OCI-M2 (cell line): ENCODE results near the gene SVIL.
"Not testable (repeated sequence)": the region's sequence is repeated elsewhere in the genome, so short reads cannot be mapped to it uniquely, and the experiment has no call there.

Experiments
- DNase-seq: peaks from one replicate; lab custom pipeline; 2025; ENCODE audit not compliant: unreplicated experiment; lab: John Stamatoyannopoulos, UW

Gene SVIL

GRCh38 chr10:29470355-29470705 lies 164.4 kb downstream of the SVIL start:
- no peak for DNase-seq

GRCh38 chr10:29469481-29470354 lies 165.1 kb downstream of the SVIL start:
- DNase-seq = no peak

DNA sequence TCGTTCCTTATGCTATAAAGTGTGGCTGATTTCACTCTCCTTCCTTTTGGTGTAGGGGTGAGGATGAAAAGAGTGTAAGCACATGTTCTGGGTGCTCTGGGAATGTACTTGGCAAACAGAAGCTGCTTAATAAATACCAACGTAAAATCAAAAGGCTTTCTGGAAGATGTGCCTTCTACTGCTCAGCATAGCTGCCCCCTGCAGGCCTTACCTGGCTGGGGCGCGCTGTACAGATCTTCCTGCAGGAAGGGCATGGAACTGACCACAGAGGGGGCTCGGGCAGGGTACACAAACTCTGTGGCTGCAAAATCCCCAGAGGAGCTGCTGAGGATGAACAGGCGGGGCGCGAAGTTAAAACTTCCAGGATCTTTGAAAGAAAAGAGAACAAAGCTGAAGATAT lies 169.4 kb downstream of the SVIL start:
- DNase-seq = no peak

DNA sequence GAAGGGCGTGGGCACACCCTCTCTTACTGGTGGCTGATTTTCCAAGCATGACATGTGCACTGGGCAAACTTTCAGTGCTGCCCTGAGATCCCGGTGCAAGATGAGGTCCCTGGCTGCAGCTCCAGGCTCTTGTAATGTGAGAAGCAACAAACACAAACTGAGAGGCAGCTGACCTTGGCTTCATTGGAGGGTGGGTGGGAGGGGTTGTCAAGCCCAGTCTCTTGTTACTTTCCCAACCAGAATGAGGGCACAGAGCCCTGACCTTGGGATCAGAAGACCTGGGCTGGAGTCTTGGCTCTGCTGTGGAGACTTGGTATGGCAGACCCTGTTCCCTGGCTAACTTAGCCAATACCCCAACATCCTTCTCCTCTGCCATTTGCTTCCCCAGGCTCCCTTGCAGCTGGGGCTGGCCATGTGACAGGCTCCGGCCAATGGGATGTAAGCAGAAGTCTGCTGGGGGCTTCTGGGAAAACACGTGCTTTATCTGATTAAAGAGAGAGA lies 170.1 kb downstream of the SVIL start:
- not testable (repeated sequence) for DNase-seq

DNA sequence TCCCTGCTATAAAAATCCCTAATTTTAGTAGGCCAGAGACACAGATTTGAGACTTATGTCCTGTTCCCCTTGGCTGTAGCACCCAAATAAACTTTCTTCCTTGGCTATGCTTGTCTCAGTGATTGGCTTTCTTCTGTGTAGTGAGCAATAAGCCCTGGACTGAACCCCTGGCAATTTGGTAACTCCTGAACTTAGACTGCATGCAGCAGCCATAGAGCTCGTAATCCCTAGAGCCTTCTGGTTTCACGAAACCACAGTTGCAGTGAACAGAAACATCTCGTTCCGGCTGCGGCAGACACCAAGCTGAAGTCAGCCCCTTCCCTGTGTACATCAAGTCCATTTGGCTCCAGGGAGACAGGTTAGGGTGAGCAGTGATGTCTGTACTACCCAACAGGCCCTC lies 173.7 kb downstream of the SVIL start:
- no peak for DNase-seq

- not testable (repeated sequence) for DNase-seq
Measured at GRCh38 chr10:29458190-29458589, 176.6 kb downstream of the SVIL start.

DNA sequence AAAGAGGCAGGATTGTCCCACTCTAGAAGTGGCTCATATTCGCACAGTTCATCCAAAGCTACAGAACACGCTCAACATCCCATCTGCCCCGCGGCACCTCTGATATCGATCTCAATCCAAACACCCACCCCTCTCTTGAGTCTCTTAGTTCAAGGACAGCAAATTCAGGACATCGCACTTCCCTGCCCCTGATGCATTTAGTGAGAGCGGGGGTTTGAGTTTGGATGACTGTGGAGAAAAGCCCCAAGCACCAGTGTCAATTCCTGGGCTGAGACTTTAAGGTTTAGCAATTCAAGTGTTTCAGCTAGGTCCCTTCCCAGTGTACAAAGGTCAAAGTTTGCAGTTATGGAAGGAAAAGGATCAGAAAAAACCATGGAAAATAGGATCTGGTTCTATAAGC lies 179.7 kb downstream of the SVIL start:
- DNase-seq = no peak

GRCh38 chr10:29454250-29454649 lies 180.5 kb downstream of the SVIL start:
- no peak for DNase-seq

DNA sequence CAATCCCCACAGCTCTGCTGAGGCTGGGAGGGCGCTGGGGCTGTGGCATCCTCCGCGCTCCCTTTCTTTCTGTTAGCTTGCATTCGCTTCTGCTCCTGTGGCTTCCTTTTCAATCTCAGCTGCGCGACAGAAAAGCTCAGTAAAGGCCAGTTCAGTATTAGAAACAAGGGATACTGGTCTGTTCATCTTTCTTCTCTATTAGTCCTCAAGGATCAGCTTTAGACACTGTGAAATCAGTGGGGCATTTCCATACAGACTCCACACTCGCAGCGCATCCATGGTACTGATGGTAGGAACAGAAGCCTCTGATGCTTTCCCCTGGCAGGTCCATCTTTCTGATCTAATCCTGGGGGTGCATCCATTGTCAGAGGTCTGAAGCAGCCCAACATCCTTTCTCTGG lies 182.2 kb downstream of the SVIL start:
- no peak for DNase-seq

DNA sequence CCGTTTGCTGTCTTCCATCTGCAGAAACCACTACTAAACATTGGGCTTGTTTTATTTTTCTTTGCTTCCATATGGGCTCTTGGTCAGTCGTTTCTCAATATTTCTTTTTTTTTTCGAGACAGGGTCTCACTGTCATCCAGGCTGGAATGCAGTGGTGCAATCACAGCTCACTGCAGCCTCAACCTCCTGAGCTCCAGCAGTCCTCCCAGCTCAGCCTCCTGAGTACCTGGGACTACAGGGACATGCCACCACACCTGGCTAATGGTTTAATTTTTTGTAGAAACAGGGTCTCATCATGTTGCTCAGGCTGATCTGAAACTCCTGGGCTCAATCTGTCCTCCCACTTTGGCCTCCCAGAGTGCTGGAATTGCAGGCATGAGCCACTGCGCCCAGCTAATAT lies 182.8 kb downstream of the SVIL start:
- DNase-seq = no peak

DNA sequence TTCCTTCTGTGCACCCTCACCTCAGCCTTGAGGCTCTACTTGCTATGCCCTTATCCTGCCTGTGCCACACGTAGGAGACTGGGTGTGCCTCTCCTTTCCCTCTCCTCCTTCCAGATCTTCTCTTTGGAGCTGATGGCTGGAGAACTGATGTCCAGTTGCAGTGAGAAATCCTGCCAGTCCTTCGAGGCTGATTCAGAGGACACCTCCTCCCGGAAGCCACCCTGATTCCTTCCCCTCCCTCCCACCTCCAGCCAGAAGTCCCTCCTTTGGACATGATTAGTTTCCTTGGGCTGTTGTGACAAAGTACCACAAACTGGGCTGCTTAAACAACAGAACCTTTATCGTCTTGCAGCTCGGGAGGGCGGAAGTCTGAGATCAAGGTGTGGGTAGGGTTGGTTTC lies 184.4 kb downstream of the SVIL start:
- DNase-seq = no peak

DNA sequence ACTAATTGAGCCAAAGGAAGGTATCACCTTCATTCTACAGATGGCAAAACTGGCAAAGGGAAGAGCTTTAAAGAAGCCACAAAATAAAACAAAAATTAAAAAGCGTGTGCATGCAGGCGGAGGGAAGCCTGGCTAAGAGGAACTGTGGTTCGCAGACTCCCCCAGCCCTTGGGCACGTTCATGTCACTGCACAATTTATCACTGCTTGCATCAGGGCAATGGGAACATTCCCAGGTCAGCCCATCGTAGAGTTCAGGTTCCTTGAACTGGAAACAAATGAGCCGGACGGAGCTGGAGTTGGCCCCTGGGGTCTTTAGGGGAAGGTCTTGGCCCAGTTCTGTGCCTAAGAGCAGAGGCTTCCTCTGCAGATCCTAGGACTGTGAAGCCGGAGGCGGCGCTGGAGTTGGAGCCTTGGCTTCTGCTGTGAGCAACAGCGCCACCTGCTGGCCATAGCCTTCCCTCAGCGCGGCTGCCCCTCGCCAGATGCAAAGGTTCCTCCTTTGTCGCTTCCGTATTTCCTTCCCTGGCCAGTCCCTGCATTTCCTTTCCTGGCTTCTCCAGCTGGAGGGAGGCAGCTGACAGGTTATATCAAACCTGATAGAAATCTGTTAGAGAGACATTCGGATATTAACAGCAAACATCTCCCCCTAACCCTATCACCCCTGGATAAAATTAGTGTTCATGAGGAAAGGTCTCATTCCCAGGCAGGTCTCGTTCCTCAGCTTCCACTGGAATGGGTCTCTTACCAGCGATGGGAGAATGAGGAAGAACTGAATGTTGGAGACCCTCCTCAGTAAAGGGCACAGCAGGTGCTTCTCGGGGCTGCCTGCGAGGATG lies 185.8 kb downstream of the SVIL start:
- DNase-seq = not testable (repeated sequence)

DNA sequence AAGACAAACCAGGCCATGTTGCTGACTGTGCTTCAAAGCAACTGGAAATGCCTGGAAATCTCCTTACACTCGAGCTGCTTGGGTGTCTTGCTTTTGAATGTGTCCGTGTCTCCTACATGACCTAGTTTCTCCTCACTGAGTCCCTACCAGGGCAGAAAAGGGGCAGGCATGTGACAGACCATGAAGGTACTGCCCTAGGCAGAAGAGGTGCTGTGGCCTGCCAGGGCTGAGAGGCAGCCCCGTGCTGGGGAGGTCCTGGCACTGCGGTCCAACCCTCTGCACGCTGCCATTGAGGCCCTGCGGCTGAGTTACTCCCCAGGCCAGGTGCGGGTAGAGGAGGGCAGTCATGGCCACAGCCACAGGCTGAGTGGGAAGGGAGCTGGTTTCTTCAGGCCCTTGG lies 186.6 kb downstream of the SVIL start:
- no peak for DNase-seq

DNA sequence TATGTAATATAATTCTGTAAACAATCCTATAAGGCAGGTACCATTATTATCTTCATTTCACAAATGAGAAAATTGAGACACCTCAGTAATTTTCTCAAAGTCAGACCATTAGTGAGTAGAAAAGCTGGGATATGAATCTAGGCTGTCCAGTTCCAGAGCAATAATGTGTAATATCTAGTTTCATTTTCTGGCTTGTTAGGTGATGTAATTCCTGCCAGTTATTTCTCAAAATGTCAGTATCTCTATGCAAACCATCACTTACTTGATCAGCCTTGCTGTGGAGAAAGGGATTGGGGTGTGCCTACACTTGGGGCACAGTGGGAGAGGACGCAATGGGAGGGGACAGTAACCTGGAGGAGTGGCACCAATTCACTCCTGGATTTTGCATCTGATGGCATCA lies 188.4 kb downstream of the SVIL start:
- DNase-seq = no peak

DNA sequence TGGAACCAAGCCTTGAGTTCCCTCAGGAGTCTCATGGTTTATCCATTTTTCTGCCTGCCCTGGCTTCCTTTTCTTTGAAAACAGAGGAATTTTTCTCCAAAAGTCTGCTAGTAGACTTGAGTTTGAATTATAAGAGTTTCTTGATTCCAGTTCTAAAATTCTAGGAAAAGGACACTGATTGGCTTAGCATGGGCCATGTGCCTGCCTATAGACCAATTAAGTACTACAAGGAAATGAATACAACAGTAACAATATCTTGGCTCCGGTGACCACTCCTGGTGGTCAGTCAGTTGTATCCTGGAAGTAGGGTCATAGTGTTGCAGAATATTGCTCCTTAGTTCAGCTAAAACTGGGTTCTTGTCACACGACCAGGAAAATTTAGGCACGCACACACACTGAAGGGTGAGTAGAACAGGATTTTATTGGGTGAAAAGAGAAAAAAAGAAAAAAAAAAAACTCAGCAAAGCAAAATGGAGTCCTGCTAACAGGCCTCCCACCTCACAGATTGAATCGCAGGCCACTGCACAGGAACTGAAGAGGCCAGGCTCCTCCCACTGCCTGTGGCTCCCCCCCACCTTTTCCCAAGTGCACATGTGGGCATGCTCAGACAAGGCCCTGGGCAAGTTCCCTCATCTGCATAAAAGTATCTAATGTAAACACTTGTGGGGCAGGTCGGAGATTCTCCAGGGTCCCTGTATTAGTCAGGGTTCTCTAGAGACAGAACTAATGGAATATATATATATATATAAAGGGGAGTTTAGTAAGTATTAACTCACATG lies 190.8 kb downstream of the SVIL start:
- no peak for DNase-seq

GRCh38 chr10:29440981-29441380 lies 193.8 kb downstream of the SVIL start:
- no peak for DNase-seq

DNA sequence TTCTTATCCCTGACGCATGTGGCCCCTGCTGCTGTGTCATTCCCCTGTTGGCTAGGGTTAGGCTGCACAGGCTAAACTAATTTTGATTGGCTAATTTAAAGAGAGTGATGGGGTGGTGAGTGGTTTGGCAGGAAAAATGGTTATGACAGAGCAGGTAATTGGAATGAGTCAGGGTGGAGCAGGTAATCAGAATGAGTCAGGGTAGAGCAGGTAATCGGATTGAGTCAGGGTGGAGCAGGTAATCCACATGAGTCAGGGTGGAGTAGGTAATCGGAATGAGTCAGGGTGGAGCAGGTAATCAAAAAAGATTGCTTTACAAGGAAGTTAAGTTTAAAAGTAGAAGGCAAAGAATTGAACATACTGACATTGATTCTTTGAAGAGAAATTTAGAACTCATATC lies 195.8 kb downstream of the SVIL start:
- not testable (repeated sequence) for DNase-seq

GRCh38 chr10:29438271-29438670 lies 196.5 kb downstream of the SVIL start:
- DNase-seq = no peak

GRCh38 chr10:29437871-29438270 lies 196.9 kb downstream of the SVIL start:
- no peak for DNase-seq

DNA sequence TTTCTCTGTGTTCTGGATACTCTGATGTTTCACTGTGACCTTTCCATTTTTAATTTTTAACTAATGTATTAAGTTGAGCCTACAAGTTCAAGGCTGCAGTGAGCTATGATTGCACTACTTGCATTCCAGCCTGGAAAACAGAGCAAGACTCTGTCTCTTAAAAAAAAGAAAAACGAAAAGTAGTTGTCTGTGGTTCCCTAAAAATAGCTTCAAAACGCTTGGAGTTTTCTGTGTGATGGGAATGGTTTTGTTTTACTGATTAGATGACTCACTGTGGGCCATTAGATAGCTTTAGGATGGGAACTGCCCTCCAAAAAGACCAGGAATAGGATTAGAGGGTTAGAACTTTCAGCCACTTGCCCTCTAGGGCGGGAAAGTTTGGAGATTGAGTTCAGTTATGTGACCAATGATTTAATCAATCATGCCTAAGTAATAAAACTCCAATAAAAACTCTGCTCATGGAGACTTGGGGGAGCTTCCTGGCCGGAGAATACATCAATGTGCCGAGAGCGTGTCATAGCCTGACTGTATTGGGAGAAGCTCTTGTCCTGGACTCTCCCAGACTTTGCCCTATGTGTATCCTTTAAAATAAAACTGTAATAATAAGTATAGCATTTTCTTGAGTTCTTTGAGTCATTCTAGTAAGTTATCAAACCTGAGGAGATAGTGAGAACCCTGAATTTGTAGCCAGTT lies 198.8 kb downstream of the SVIL start:
- DNase-seq = no peak

- no peak for DNase-seq
Measured at GRCh38 chr10:29434111-29434510, 200.7 kb downstream of the SVIL start.
